Measurements from ENCODE around the gene ECEL1.
A peak's percentile ranks its signal among the peaks of the same experiment; 100 is the strongest.

The ECEL1 gene

DNA sequence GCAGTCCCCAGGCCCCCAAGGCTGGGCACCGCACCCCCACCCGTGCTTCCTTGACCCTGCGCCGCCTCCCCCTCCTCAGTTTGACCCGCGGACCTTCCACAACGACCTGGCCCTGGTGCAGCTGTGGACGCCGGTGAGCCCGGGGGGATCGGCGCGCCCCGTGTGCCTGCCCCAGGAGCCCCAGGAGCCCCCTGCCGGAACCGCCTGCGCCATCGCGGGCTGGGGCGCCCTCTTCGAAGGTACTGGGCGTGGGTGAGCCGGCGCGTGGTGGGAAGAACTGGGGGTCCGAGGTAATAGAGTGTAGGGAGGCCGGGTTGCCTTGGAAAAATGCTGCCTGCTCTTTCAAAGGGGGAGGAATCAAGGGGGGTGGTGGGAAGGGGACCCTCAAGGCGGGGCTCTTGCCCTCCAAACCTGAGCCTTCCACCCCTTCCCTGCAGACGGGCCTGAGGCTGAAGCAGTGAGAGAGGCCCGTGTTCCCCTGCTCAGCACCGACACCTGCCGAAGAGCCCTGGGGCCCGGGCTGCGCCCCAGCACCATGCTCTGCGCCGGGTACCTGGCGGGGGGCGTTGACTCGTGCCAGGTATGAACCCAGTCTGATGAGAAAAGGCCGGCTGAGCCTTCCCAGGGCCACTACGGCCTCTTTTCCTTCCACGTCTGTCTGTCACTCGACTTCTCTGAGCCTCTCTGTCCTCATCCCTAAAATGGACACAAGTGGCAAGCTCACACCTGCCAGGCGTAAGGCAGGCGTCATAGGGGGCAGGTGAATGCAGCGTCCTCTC is 35.2 kb upstream of the ECEL1 start:
- DNase-seq, result no peak

DNA sequence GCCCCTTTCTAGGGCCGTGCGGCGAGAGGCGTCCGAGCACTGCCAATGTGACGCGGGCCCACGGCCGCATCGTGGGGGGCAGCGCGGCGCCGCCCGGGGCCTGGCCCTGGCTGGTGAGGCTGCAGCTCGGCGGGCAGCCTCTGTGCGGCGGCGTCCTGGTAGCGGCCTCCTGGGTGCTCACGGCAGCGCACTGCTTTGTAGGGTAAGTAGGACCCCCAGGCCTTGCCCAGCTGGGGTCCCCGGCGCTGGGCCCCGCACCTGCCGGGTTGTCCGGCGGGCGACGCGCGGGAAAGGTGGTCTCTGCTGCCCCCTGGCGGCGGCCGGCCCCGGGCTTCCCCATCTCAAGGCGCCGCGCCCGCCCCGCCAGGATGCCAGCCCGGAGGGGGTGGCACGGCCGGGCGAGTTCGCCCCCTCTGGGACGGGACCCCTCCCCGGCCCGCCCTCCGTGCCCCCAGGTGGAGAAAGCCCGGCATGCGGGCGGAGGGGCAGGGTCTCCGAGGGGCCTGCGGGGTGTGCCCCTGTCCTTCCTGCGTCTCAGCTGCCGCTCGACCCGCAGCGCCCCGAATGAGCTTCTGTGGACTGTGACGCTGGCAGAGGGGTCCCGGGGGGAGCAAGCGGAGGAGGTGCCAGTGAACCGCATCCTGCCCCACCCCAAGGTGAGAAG is 34.5 kb upstream of the ECEL1 start:
- peak; percentile 85 for DNase-seq

DNA sequence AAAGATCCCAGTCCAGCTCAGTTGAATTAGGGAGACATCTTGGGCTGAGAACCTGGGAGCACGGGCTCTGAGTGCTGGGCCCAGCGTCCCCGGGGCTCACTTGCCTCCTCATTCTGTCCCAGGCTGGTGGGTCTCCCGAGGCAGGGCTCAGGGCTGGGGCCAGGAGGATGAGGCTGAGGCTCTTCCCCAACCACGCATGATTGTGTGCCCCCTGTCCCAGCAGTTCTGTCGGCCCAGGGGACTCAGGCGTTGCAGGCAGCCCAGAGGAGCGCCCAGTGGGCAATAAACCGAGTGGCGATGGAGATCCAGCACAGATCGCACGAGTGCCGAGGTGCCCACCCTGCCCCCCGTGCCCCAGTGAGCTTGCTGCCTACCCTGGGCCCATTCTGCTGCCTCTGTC is 33.5 kb upstream of the ECEL1 start:
- no peak for DNase-seq

DNA sequence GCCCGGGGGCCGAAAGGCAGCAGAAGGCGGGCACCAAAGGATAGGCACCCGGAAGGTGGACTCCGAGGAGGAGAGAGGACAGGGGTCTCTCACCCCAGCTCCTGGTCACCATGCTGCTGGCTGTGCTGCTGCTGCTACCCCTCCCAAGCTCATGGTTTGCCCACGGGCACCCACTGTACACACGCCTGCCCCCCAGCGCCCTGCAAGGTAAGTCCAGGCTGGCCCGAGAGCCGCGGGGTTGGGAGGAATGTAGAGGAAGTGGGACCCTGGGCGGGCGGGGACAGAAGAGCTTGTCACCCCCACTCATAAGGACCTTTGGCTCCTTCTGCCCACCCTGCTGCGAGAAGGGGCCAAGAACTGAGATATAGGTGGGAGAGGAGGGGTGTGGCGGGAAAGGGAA is 32.9 kb upstream of the ECEL1 start:
- no peak for DNase-seq

DNA sequence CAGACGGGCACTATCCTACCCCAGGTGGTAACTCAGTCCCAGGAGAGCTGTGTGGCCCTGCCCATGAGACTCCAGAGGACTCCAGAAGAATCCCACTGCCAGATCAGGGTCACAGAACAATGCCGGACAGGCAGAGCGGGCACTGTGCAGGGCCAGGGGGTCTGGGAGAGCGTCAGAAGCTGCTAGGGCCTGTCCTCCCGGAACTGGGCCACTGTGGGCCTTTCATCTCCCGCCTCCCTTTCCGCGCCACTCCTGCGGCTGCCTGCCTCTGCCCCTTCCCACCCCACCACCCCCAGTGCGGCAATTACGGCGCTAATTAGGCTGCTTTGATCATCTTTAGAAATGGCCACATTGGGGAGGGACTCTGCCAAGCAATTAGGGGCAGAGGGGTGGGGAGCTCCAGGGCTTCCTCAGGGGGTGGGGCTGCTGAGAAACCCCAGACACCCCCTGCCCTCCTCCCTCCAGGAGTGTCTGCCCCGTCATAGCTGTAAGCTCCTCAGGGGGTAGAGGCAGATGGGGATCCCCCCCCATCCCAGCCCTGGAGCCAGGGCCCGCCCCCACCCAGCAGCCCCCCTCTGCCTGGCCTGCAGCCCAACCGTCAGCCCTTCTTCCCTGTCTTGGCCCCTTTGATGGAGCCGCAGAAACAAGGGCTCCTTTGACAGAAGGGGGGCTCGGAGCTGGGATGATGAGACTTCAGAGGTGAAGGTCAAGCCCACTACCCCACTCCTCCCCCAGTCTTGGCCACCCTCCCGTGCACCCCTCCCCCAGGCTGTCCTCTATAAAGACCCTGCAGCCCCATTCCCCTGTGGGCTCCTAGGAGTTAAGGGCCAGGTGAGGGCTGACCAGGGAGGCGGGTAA is 32.2 kb upstream of the ECEL1 start, which contains the start of gene PRSS56:
Gene PRSS56 (plus strand): TSS at position 808 of the 858 bp plus-strand sequence. CDS start 211 bp downstream, outside the sequence.
- DNase-seq, result peak; percentile 83

DNA sequence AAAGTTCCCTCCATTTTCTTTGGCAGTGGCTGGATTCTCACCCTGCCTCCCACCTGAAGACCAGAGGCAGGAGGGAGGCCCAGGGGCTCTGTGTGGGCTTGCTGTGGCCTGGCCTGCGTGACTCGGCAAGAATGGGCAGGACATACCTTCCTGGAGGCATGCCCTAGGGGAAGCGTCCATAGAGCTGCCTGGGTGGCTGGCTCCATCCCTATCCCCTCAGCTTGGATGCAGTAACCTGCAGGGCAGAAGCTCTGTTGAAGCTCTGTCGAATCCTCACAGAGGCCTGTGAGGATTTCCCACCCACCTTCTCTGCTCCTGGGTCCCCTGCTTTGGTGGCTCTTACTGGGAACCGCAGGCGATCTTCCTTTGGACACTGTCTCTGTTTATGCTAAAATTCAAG is 31.2 kb upstream of the ECEL1 start:
- DNase-seq, result no peak

DNA sequence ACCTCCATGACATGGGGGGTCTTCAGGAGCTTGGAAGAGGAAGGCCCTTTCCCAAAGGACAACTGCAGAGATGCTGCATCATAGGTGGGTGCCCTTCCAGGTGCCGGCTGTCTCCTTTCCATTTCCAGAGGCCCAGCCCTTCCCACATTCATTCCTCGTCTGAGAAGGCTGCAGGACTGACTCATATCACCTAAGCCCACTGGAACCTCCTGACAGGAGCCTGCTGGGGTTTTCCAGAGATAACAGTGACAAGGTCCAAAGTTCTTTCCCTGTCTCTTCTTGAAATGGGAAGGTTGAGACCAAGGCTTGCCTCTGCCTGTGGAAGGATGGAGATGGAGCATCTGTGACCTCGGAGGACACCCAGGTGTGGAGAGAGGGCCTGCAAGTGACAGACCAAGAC is 28.9 kb upstream of the ECEL1 start:
- no peak for DNase-seq

DNA sequence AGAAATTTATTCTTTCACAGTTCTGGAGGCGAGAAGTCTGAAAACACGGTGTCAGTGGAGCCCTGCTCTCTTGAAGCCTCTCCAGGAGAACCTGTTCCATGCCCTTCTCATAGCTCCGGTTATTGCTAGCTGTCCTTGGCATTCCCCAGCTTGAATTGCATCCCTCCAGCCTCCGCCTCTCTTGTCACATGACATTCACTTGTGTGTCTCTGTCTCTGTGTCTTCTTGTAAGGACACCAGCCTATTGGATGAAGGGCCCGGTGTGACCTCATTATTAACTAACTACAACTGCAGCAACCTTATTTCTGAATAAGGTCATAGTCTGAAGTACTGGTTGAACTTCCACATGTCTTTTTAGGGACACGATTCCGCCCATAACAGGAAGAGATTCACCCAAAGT is 28.0 kb upstream of the ECEL1 start:
- no peak for DNase-seq

DNA sequence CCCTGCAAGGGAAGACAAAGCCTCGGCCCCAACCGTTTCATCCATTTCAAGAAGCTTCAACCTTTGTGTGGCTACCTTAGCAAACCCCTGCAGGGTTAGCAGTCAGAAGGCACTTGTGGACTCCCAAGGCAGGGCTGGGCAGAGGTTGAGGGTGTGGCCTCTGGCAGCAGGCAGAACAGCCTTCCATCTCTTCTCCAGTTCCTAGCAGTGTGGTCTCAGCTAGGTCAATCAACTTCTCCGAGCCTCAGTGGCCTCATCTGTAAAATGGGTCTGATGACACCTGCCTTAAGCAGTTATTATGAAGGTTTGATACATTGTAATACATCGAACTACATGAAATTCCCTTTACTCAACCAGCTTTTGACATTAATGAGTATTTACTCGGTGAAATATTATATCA is 25.7 kb upstream of the ECEL1 start:
- no peak for DNase-seq

DNA sequence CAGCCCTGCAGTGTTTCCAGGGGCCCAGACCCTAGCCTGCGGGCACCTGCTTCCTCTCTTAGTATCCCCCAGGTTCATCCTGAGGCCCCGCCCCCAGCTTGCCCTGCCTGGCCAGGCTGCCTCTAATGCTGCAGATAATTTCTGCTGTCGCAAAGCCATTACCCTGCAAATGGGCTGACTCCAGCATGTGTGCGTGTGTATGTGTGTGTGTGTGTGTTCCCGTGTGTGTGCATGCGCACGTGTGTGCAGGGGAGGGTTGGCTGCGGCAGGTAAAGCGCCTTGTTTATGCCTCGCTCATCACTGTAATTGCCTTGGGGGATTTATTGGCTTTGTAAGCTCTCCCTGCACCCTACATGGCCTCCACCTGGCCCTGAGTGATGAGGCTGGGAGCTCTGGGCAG is 25.0 kb upstream of the ECEL1 start:
- DNase-seq, result peak; percentile 88

DNA sequence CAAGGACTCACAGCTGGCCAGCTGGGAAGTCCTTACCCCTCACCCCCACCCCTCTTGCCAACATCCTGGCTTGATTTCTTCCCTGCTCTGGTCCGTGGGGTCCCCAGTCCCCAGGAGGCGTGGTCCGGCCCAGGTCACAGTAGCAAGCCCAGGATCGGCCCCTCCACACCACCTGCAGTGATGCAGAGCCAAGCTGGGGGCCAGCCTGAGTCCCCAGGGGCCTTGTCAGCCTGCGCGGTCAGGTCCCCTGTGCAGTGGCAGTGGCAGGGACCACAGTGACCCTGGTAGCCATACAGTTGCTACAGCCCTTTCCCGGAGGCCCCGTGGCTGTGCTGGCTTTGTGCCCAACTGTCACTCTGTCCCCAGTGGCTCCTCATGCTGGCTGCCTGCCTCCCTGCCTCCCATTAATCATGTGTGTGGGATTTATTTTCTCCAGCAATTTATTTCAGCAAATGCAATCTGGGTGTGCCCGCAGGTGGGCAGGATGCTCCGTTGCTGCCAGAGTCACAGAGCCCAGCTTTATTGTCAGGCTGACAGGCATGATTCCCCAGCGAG is 23.8 kb upstream of the ECEL1 start:
- peak; percentile 46 for DNase-seq

DNA sequence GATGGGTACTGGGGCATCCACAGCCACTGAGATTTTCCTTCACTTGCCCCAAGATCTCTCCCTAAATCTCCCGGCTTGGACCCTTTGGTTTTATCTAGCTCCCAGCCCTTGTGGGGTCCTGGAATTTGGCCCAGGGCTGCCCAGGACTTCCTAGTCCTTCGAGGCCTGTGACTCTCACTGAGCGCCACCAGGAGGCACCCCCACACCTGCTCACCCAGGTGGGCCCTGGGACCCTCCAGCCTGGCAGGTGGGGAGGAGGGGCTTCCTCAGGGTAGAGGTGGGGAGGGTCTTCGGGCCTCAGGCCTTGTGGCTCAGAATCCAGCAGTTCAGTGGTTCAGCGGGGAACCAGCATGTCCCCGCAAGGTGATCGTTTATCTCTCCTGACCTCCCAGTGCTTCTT is 20.6 kb upstream of the ECEL1 start:
- DNase-seq, result no peak

DNA sequence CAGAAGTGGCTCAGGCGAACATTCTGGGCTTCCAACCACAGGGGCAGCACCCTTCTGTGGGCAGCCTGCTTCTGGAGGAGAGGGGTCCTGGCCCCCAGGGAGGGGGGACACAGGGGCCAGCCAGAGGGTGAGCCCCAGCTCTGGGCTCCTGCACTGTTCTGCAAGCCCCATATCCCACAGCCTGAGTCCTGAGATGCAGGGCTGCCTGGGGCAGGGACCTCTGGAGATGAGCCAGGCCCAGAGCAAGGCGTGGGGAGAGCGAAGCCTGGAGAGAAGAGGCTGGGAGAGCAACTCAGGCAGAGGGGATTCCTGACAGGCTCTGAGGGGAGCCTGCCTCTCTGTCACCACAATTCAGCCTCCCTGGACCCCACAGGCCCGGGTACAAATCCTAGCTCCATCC is 19.1 kb upstream of the ECEL1 start:
- DNase-seq, result no peak

DNA sequence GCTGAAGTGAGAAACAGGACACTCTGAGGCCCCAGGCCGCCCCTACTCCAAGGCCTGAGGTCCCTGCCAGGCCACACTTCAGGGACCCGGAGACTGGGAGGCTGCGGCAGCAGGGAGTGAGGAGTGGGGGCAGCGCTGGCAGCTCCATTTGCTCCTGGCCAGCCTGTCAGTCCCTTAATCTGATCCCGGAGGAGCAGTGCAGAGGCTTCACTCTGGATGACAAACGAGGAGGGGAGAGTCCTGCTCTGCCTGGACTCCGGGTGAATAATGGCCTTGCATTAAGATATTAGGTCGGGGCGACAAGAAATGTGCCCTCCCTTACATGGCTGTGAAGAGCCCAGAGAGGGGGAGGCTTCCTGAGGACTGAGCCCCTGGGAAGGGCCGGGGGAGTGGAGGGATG is 18.2 kb upstream of the ECEL1 start:
- DNase-seq, result peak; percentile 74

DNA sequence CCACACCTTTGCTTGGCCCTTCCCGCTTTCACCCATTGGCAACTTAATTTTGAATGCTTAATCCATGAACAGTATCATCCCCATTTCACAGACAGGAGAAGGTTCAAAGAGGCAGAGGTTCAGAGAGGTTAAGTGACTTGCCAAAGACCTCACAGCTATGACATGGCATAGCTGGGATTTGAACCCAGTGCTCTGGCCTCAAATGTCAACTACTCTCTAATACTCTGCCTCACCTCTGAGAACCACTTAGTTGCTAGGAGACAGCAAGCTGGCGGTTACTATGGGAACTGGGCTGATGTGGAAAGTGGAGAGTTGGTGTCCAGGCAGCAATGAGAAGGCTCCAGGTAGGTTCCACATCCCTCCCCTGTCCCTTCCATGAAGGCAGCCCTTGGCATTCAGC is 16.8 kb upstream of the ECEL1 start:
- peak; percentile 74 for DNase-seq

DNA sequence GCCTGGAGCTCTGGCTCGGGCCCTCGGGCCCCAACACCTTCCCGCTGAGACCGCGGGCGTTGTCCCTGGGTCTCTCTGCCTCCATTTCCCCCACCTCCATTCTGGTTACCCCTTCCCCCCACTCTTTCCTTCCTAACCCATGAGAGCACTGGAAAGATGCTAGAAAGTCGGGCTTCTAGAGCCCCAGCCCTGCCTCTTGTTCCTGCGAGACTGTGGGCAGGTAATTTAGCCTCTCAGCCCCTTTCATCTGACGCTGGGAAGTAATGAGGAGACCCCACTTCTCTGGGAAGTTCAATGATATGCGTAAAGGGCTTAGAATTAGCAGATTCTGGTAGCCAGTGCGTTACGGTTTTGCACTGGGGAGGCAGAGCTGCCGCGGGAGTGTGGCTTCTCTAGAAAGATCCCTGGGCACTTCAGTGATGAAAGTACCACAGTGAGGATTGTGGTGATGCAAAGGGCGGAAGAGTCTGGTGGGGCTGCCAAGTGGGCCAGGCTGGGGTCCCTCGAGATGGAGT is 16.2 kb upstream of the ECEL1 start:
- DNase-seq, result peak; percentile 81

DNA sequence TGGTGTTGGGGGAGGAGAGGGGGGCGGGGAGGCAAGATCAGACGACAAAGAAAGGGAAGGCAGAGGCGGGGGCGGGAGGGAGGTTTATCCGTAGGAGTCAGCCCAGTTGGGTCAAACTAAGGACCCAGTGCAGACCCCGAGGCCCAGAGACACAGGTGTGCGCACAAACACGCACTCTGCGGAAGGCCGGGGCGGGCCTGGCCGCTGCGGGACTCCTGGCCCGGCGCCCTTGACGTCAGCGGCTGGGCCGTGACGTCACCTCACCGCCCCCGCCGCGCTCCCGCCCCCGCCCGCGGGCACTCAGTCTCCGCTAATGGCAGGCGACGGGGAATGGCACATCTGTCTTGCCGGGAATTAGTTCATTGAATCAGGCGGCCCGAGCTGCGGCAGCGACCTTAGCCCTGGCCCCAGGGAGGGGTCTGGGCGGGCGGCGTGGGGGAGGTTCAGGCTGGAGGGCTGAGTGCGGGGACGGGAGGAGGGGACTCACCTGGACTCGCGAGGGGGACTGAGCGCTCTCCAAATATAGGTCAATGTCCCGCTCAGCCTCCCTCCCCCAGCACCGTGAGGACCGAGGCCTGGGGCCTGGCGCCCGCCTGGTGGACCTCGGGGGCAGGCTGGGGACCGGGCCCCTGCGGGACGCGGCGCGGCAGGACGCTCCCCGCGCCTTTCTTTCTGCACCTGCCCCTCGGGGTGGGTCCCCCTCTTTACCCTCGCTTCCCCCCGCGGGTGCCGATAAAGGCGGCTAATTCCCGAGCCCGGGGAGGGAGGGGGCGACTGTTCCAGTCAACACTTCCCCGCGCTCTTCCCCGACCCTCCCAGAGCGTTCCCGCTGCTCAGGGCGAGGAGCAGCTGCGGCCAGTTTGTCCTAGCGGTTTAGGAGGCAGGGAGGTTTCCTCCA is 15.5 kb upstream of the ECEL1 start:
- peak; percentile 89 for DNase-seq

DNA sequence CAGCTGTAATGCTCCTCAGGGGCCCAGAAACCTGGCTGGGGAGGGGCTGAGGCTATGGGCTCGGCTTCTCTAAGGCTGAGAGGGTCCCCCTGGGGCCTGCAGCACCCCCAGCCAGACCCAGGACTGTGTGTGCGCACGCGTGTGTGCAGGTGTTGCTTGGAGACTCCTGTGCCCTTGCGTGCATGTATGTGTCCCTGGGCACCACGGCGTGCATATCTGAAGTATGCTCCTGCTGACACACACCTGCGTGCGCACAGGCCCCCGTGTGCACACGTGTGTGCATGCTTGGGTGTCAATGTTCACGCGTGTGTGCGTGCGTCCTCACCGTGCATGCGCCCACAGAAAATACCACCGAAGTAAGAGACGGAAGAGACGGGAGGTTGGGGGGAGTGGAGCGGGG is 14.9 kb upstream of the ECEL1 start:
- DNase-seq, result peak; percentile 77

DNA sequence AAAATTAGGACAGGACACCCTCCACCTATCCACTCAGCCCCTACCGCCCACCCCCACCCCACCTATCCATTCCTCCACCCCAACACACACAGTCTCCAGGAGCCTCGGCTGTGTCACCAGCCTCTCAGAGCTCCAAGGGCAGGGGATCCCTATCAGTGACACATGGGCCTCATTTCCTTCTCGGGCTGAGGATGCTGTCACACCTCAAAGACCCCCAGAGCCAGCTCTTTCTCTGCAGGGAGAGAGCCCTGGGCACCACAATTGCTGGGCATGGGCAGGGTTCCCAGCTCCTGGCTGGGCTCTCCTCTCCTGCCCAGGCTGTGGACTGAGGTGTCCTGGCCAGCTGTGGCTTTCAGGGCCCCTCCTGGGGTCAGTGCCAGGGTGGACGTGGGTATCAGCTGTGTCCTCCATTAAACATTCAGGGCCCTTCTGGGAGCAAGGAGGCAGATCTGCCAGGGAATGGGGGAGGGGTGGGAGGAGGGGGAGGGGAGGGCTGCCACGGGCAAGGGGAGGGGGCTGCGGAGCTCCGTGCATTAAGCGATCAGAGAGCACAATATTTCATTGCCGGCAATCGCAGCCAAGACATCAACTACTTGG is 14.3 kb upstream of the ECEL1 start:
- DNase-seq, result no peak

DNA sequence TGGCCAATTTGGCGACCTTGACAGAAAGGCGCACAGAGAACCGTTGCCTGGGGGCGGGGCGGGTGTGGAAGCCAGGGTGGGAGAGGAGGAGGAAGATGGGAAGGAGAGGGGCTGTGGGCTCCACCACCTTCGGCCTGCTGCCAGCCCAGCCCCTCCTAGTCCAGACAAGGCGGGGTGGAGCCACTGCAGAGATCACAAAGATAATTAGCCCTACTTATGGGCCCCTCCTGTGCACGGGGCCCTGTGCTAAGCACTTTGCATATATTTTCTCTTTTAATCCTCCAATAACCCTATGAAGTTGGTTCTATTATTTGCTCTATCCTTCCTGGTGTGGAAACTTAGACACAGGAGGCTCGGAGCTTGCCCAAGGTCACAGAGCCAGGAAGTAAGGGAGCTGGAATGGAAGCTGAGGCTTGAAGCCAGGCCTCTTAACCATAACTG is 13.7 kb upstream of the ECEL1 start:
- peak; percentile 36 for DNase-seq

DNA sequence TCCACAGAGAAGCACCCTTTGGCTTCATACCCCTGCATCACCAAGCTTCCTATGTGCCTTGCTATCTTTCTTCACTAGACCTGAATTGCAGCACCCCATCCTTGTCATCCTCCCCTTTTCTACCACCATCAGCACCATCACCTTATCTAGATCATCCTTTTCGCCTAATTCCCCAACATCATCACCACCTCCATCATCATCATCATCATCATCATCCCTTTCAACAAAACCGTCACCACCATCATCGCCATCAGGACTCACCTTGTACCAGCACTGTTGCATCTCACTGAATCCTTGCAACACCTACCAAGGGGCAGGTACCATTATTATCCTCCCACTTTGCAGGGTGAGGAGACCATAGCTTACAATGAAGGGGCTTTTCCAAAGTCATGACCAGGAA is 10.8 kb upstream of the ECEL1 start:
- DNase-seq, result no peak
